22Rv1 (cell line): ENCODE measurements around the gene CERS3.

ENCODE experiments used
- ZFX ChIP-seq: fragments of 450-650 bp; IDR thresholded peaks from 2 replicates; pipeline ENCODE4 v1.6.1; 2017; ENCODE audit warnings: antibody characterized with exemption, borderline replicate concordance
- TF ChIP-seq, protein P1 (sequence below): fragments of 450-650 bp; IDR thresholded peaks from 2 replicates; pipeline ENCODE4 v1.5.1; 2017; ENCODE audit warnings: mild to moderate bottlenecking

DNA sequence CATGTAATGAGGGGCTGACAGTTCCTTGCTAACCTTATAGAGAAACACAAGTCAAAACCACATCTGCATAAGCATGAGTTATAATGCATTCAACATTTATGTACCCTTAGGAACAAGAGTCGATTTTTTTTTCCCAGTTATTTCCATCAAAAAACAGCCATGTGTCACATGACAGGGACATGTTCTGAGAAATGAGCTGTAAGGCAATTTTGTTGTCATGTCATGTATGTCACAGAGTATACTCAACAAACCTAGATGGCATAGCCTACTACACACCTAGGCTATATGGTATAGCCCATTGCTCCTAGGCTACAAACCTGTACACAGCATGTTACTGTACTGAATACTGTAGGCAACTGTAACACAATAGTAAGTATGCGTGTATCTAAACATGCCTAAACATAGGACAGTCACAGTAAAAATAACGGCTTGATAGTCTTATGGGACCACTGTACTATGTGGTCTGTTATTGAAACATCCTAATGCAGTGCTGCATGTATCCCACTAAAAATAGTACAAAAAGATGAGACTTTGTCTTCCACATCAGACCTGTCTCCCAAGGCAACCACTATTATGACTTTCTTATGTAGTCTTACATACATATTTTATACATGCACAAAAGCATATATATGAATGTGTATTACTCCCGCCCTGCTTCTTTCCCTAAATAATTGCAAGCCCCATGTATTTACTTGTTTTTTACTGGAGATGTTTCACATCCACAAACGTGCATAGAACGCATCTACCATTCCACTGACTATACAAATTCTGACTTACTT is 38.3 kb upstream of the CERS3 start:
- TF ChIP-seq, protein P1, sequence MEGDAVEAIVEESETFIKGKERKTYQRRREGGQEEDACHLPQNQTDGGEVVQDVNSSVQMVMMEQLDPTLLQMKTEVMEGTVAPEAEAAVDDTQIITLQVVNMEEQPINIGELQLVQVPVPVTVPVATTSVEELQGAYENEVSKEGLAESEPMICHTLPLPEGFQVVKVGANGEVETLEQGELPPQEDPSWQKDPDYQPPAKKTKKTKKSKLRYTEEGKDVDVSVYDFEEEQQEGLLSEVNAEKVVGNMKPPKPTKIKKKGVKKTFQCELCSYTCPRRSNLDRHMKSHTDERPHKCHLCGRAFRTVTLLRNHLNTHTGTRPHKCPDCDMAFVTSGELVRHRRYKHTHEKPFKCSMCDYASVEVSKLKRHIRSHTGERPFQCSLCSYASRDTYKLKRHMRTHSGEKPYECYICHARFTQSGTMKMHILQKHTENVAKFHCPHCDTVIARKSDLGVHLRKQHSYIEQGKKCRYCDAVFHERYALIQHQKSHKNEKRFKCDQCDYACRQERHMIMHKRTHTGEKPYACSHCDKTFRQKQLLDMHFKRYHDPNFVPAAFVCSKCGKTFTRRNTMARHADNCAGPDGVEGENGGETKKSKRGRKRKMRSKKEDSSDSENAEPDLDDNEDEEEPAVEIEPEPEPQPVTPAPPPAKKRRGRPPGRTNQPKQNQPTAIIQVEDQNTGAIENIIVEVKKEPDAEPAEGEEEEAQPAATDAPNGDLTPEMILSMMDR, result no peak
- no peak for TF ChIP-seq ZFX
